Neuronal stem cell (in vitro differentiated cells): ENCODE results near the gene SSX4B. TPM values are rescaled to one million over a fixed set of nuclear protein-coding genes. Genes with fewer than 3 reads are reported as not detected.
A peak's percentile ranks its signal among the peaks of the same experiment; 100 is the strongest.
"Not testable (repeated sequence)": the region's sequence is repeated elsewhere in the genome, so short reads cannot be mapped to it uniquely, and the experiment has no call there.

Source experiments
- DNase-seq: peaks from one replicate; pipeline ENCODE4 v3.0.0-alpha.2; 2013; ENCODE audit warnings: low spot score
- H2AFZ ChIP-seq: one replicate; pipeline ENCODE4 v1.6.1; 2013; ENCODE audit warnings: mild to moderate bottlenecking, low read length, inconsistent platforms
- H2AK5ac ChIP-seq: 2 replicates; pipeline ENCODE4 v1.6.1; 2013; ENCODE audit warnings: low read depth, mild to moderate bottlenecking, inconsistent platforms, low read length, moderate library complexity, mixed read lengths
- H2BK120ac ChIP-seq: 2 replicates; pipeline ENCODE4 v1.6.1; 2013; ENCODE audit warnings: low read depth, mild to moderate bottlenecking, inconsistent platforms, low read length, moderate library complexity, mixed read lengths
- H2BK12ac ChIP-seq: one replicate; pipeline ENCODE4 v1.6.1; 2013; ENCODE audit warnings: low read length, inconsistent platforms
- H2BK15ac ChIP-seq: 2 replicates; pipeline ENCODE4 v1.6.1; 2013; ENCODE audit warnings: mild to moderate bottlenecking, low read length, inconsistent platforms, mixed read lengths
- H2BK5ac ChIP-seq: one replicate; pipeline ENCODE4 v1.6.1; 2013; ENCODE audit warnings: inconsistent platforms, mild to moderate bottlenecking, low read length, moderate library complexity
- H3K14ac ChIP-seq: one replicate; pipeline ENCODE4 v1.6.1; 2013; ENCODE audit warnings: low read length, inconsistent platforms
- H3K18ac ChIP-seq: 2 replicates; pipeline ENCODE4 v1.6.1; 2013; ENCODE audit warnings: low read length, inconsistent platforms
- H3K23ac ChIP-seq: 2 replicates; pipeline ENCODE4 v1.6.1; 2013; ENCODE audit warnings: low read depth, mild to moderate bottlenecking, mixed read lengths, low read length, inconsistent platforms; ENCODE audit not compliant: poor library complexity
- H3K27ac ChIP-seq: replicated peaks from 3 replicates; pipeline ENCODE4 v1.5.1; 2013; ENCODE audit warnings: low read length, inconsistent platforms
- H3K27me3 ChIP-seq, 3 experiments: 2 replicates each; pipeline ENCODE4 v1.6.1; 2013; ENCODE audit warnings: low read length in 3 of 3, mild to moderate bottlenecking in 2 of 3, inconsistent platforms in 1 of 3, low read depth in 1 of 3, mixed read lengths in 1 of 3, moderate library complexity in 1 of 3; ENCODE audit not compliant: control insufficient read depth in 3 of 3, insufficient read depth in 3 of 3
- H3K36me3 ChIP-seq, 2 donors: replicated peaks in 1 of 2; 2 replicates each; pipeline ENCODE4 v1.6.1; 2013; ENCODE audit warnings: low read length in 2 of 2; ENCODE audit not compliant: control insufficient read depth in 2 of 2, insufficient read depth in 2 of 2
- H3K4ac ChIP-seq: 2 replicates; pipeline ENCODE4 v1.6.1; 2013; ENCODE audit warnings: inconsistent platforms, mild to moderate bottlenecking, low read length, moderate library complexity
- H3K4me1 ChIP-seq, 2 donors: 1 replicate in 1 of 2; 2 replicates in 1 of 2; pipeline ENCODE4 v1.6.1; 2013; ENCODE audit warnings: low read length in 2 of 2, low read depth in 1 of 2; ENCODE audit not compliant: control insufficient read depth in 2 of 2, insufficient read depth in 1 of 2
- H3K4me2 ChIP-seq: one replicate; pipeline ENCODE4 v1.6.1; 2013; ENCODE audit warnings: mild to moderate bottlenecking, low read length, inconsistent platforms; ENCODE audit not compliant: insufficient read depth, poor library complexity, severe bottlenecking
- H3K4me3 ChIP-seq, 2 donors: 2 replicates each; pipeline ENCODE4 v1.5.1; 2013; ENCODE audit warnings: low read length in 2 of 2, mild to moderate bottlenecking in 2 of 2, inconsistent platforms in 1 of 2, moderate library complexity in 1 of 2
- H3K79me1 ChIP-seq: one replicate; pipeline ENCODE4 v1.6.1; 2013; ENCODE audit warnings: low read depth, mild to moderate bottlenecking, inconsistent platforms, low read length, moderate library complexity
- H3K9ac ChIP-seq: one replicate; pipeline ENCODE4 v1.6.1; 2013; ENCODE audit warnings: mild to moderate bottlenecking, low read depth, low read length, inconsistent platforms; ENCODE audit not compliant: poor library complexity
- H3K9me3 ChIP-seq, 2 donors: replicated peaks in 1 of 2; 2 replicates each; pipeline versions ENCODE3 to v1.6.1; 2013; ENCODE audit warnings: low read length in 2 of 2, mild to moderate bottlenecking in 2 of 2, inconsistent platforms in 1 of 2, low read depth in 1 of 2, mixed read lengths in 1 of 2, moderate library complexity in 1 of 2; ENCODE audit not compliant: control insufficient read depth in 2 of 2, insufficient read depth in 1 of 2
- H4K8ac ChIP-seq: one replicate; pipeline ENCODE4 v1.6.1; 2013; ENCODE audit warnings: low read depth, mild to moderate bottlenecking, inconsistent platforms, low read length, moderate library complexity
- H4K91ac ChIP-seq: one replicate; pipeline ENCODE4 v1.6.1; 2013; ENCODE audit warnings: low read length, low read depth, mild to moderate bottlenecking, inconsistent platforms; ENCODE audit not compliant: poor library complexity
- WGBS, 2 donors: extraction: QIAGEN DNeasy Blood & Tissue Kit; methylation state at CpG; one replicate each; pipeline ENCODE4 v1.1.7; 2013; ENCODE audit warnings: missing lambda C conversion rate in 2 of 2, mixed read lengths in 1 of 2; ENCODE audit not compliant: insufficient read length in 2 of 2, insufficient replicate concordance in 1 of 2; ENCODE audit errors: extremely low coverage in 2 of 2; 5-methylcytosine and 5-hydroxymethylcytosine counted together
- polyA plus RNA-seq, 2 experiments: library from polyadenylated mRNA; stranded (reverse); fragments of 200-250 nt; gene quantifications; one replicate each; pipeline ENCODE4 v1.2.3, GENCODE V29; 2013

SSX4B gene
- polyA plus RNA-seq (2013, experiment 1 of 2): not detected
- not detected for polyA plus RNA-seq (2013, experiment 2 of 2)

GRCh38 chrX:48411860-48412259 lies at the start of gene SSX4B:
Gene SSX4B (minus strand): TSS chrX:48411960. CDS start chrX:48411372, 588 bp downstream.
- H3K4me1 ChIP-seq, H4K8ac ChIP-seq, H2AK5ac ChIP-seq, H2AFZ ChIP-seq, H2BK12ac ChIP-seq, H3K79me1 ChIP-seq, H3K4me2 ChIP-seq, H2BK120ac ChIP-seq, DNase-seq, H3K4ac ChIP-seq, H3K9me3 ChIP-seq, H2BK5ac ChIP-seq, H3K4me3 ChIP-seq, H4K91ac ChIP-seq, H2BK15ac ChIP-seq, H3K18ac ChIP-seq, H3K27me3 ChIP-seq, H3K9ac ChIP-seq, H3K27ac ChIP-seq, H3K14ac ChIP-seq, H3K36me3 ChIP-seq, H3K23ac ChIP-seq: not testable (repeated sequence)
- WGBS, 2 donors: no CpG with 5 or more reads among the region's 15 CpGs

GRCh38 chrX:48460606-48461005 lies 48.8 kb upstream of the SSX4B start:
- no peak for DNase-seq
- Histone ChIP-seq H3K18ac (no peak overlapping the region), H3K14ac (peak overlapping the region; percentile 38), H3K9ac (no peak overlapping the region), H3K36me3 (no peaks in the 10 kb centered on the region), H3K27ac (no peak overlapping the region), H3K9me3 (no peaks in the 10 kb centered on the region), H3K4me2 (no peak overlapping the region), H2AFZ (no peak overlapping the region), H3K4me3 (no peak overlapping the region), H3K79me1 (no peaks in the 10 kb centered on the region), H4K8ac (no peak overlapping the region), H3K23ac (no peak overlapping the region), H3K4me1 (no peaks in the 10 kb centered on the region), H3K27me3 (no peaks in the 10 kb centered on the region), H2AK5ac (no peak overlapping the region), H2BK5ac (no peak overlapping the region), H2BK12ac (no peak overlapping the region), H2BK15ac (no peak overlapping the region), H4K91ac (no peak overlapping the region), H3K4ac (no peak overlapping the region), H2BK120ac (no peak overlapping the region)
- WGBS, 2 donors: no CpG with 5 or more reads among the region's 11 CpGs

GRCh38 chrX:48460031-48460430 lies 48.3 kb upstream of the SSX4B start:
- no peak overlapping the region for H2BK5ac ChIP-seq
- H3K4me3 ChIP-seq: no peak overlapping the region
- H2AK5ac ChIP-seq: no peak overlapping the region
- no peak overlapping the region for H3K14ac ChIP-seq
- no peaks in the 10 kb centered on the region for H3K36me3 ChIP-seq
- no peak overlapping the region for H3K4ac ChIP-seq
- H2BK15ac ChIP-seq: no peak overlapping the region
- DNase-seq: no peak
- no peaks in the 10 kb centered on the region for H3K9me3 ChIP-seq
- H3K9ac ChIP-seq: peak overlapping the region; percentile 21
- H3K4me1 ChIP-seq: no peaks in the 10 kb centered on the region
- no peak overlapping the region for H2BK12ac ChIP-seq
- WGBS, 2 donors: no CpG with 5 or more reads among the region's 3 CpGs
- H4K8ac ChIP-seq: no peak overlapping the region
- H3K79me1 ChIP-seq: no peaks in the 10 kb centered on the region
- no peak overlapping the region for H3K23ac ChIP-seq
- no peak overlapping the region for H2BK120ac ChIP-seq
- H3K27me3 ChIP-seq: no peaks in the 10 kb centered on the region
- no peak overlapping the region for H4K91ac ChIP-seq
- H3K18ac ChIP-seq: no peak overlapping the region
- H3K4me2 ChIP-seq: no peak overlapping the region
- no peak overlapping the region for H3K27ac ChIP-seq
- H2AFZ ChIP-seq: no peak overlapping the region

- Histone ChIP-seq H2BK5ac (no peak overlapping the region), H2AFZ (no peak overlapping the region), H2BK12ac (no peak overlapping the region), H3K14ac (no peak overlapping the region), H3K9me3 (no peaks in the 10 kb centered on the region), H3K18ac (no peak overlapping the region), H3K9ac (no peak overlapping the region), H4K8ac (no peak overlapping the region), H2AK5ac (no peak overlapping the region), H3K4me2 (no peak overlapping the region), H2BK15ac (no peak overlapping the region), H3K4me1 (no peaks in the 10 kb centered on the region), H2BK120ac (no peak overlapping the region), H3K23ac (no peak overlapping the region), H3K27me3 (no peaks in the 10 kb centered on the region), H3K79me1 (no peaks in the 10 kb centered on the region), H3K36me3 (no peaks in the 10 kb centered on the region), H3K4me3 (no peak overlapping the region), H3K27ac (no peak overlapping the region), H3K4ac (no peak overlapping the region), H4K91ac (no peak overlapping the region)
- no peak for DNase-seq
- no CpG with 5 or more reads among the region's 6 CpGs for WGBS, 2 donors
Measured at GRCh38 chrX:48459483-48459882, 47.7 kb upstream of the SSX4B start.
